ENCODE data around the gene ARSG. TPM values are rescaled to one million over a fixed set of nuclear protein-coding genes. Genes with fewer than 3 reads are reported as not detected.
A peak's percentile ranks its signal among the peaks of the same experiment; 100 is the strongest.

Gene ARSG
- total RNA-seq, 3 donors from 2014 or later, result 9.3 to 14.8 (median 9.5) TPM

DNA sequence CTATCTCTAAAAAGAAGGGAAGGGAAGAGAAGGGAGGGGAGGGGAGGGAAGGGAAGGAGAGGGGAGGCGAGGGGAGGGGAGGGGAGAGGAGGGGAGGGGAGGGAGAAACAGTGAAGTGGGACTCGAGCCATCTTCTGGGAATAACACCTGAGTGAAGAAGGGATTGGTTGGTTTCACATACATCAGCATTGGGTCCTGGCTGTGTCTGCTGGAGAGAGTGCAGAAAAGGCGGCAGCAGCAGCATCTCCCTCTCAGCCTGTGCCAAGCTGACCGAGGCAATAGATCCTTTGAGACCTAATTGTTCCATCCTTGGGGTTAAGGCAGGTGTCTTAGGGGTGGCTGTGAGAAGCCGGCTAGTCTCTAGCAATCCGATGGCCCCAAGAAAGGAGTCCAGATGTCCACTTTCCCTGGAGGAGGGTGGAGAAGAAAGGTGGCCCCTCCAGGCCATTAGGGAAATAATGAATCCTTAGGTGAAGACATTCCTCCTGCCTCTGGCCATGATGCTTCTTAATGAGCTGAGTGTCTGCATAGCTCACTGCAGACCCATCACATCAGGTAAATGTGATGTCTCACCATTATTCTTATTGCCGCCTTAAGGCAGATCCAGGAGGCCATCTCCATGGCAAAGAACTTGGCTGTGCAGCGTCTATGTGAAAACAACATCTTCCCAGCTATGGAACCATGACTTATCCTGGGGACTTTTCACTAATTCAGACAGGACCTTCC, 94.4 kb downstream of the ARSG start:
- Histone ChIP-seq H3K4me3 (no peak overlapping the region), H3K36me3 (no peaks in the 10 kb centered on the region), H3K4me1 (peaks cover 0 to 8% of the 10 kb centered on the region in 2 donors), H3K27me3 (no peaks in the 10 kb centered on the region), H3K9me3 (no peaks in the 10 kb centered on the region), H3K27ac (peak overlapping the region; percentile 67 to 75)
- intact Hi-C loops (cut with DNase I; ENCODE audit: low total_unique reads), result no loop called here
- DNase-seq (ENCODE audit: low spot score in 2 of 2), result no peak
- TF ChIP-seq POLR2AphosphoS5 (IDR thresholded peaks at IDR 0.05), result no peak
- no peak for TF ChIP-seq POLR2A (IDR thresholded peaks at IDR 0.05)
- TF ChIP-seq, protein P1, sequence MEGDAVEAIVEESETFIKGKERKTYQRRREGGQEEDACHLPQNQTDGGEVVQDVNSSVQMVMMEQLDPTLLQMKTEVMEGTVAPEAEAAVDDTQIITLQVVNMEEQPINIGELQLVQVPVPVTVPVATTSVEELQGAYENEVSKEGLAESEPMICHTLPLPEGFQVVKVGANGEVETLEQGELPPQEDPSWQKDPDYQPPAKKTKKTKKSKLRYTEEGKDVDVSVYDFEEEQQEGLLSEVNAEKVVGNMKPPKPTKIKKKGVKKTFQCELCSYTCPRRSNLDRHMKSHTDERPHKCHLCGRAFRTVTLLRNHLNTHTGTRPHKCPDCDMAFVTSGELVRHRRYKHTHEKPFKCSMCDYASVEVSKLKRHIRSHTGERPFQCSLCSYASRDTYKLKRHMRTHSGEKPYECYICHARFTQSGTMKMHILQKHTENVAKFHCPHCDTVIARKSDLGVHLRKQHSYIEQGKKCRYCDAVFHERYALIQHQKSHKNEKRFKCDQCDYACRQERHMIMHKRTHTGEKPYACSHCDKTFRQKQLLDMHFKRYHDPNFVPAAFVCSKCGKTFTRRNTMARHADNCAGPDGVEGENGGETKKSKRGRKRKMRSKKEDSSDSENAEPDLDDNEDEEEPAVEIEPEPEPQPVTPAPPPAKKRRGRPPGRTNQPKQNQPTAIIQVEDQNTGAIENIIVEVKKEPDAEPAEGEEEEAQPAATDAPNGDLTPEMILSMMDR (IDR thresholded peaks at IDR 0.05), result no peak

DNA sequence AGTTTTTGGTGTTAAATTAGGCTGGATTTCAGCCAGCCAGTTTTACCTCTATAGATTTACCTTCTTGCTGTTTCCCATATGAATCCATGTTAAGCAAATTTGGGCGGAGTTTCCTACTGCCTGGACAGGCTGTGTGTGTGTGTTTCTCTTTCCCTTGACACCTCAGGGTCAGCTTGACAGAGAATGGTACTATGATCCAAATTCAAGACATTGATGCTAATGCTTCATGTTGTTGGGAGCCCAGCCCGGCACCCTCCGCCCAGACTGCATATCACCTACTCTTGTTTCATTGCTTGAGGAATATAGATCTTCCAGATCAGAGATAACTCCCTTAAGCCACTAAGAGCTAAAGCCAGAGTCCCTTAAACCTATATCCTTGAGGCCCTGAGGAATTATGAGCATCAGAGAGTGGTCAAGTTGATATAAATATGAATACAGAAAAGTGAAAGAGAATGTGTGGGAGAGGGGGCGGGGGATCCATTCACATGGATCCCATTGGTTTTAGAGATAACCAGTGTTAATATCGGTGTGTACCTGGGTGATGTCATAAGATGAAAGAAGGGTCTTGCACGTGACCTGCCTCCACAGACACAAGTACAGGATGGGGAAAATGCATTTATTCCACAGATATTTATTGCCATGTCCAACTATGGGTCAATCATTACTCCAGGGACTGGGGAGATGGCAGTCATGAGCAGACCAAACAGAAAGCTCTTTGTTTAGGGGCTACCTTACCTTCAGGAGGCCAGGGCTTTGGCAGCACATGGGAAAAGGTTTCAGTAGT, 96.3 kb downstream of the ARSG start:
- Histone ChIP-seq H3K27ac (peak overlapping the region; percentile 68 to 69), H3K4me3 (no peak overlapping the region), H3K27me3 (no peaks in the 10 kb centered on the region), H3K9me3 (no peaks in the 10 kb centered on the region), H3K4me1 (peaks cover 0 to 8% of the 10 kb centered on the region in 2 donors), H3K36me3 (no peaks in the 10 kb centered on the region)
- TF ChIP-seq POLR2AphosphoS5 (IDR thresholded peaks at IDR 0.05), result no peak
- TF ChIP-seq POLR2A (IDR thresholded peaks at IDR 0.05), result no peak
- TF ChIP-seq, protein P1 (IDR thresholded peaks at IDR 0.05), result no peak
- no peak for DNase-seq (ENCODE audit: low spot score in 2 of 2)
- intact Hi-C loops (cut with DNase I; ENCODE audit: low total_unique reads), result no loop called here

DNA sequence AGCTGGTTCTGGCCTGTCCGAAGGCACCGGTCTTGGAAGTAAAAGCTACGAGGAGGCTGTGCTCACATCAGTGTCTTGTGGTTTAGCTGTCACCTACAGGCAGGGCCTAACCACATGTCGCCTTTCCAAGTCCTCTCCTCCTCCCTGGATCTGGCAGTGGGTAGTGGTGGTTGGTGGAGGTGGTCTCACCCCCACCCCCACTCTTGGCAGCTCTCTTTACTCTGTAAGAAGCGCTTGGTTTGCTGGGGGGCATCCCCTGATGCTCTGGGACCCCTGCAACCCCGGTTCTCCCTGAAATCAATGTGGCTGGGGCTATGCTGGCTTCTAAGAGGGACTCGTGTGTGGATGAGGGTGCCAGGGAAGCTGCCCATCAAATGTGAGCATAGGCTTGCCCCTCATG, 97.7 kb downstream of the ARSG start:
- TF ChIP-seq POLR2A (IDR thresholded peaks at IDR 0.05) (no peak), POLR2AphosphoS5 (IDR thresholded peaks at IDR 0.05) (no peak)
- TF ChIP-seq, protein P1 (IDR thresholded peaks at IDR 0.05), result no peak
- intact Hi-C loops (cut with DNase I; ENCODE audit: low total_unique reads), result no loop called here
- peaks cover 0 to 3% of the 10 kb centered on the region in 2 donors for H3K4me1 ChIP-seq
- H3K27me3 ChIP-seq, result no peaks in the 10 kb centered on the region
- no peaks in the 10 kb centered on the region for H3K9me3 ChIP-seq
- H3K4me3 ChIP-seq, result no peak overlapping the region
- H3K27ac ChIP-seq, result peak overlapping the region; percentile 41 to 48
- peak in 1 of 2 donors; percentile 48 for DNase-seq (ENCODE audit: low spot score in 2 of 2)
- H3K36me3 ChIP-seq, result no peaks in the 10 kb centered on the region

DNA sequence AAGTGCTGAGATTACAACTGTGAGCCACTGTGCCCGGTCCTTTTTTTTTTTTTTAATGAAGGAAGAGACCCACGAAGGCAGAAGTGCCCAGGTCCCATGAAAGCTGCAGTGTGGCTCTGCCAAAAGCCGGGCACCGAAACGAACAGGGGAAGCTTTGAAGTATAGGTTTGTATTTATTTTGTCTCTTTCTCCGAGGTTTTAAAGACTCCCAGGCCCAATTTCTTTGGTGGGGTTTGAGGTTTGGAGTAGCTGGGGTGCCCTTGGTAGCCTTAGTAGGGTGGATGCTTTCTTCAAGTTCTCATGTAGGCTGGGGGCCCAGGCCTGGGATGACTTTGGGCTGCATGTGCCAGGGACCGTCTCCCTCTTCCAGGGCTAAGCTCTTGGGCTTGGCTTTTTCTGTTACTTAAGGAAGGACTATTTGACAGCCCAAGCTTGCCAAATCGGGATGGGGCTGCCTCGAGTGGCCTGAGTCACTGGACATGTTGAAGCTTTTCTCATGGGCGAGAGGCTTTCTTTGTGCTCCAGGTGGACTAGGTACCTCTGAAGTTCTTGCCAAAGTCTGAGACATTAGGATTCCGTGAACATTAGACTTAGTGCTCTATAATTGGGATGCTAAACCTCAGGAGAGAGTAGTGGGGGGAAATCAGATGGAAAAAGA, 99.7 kb downstream of the ARSG start:
- H3K9me3 ChIP-seq, result peaks cover 9% of the 10 kb centered on the region in 2 donors
- peak overlapping the region; percentile 59 to 84 for H3K27ac ChIP-seq
- peak overlapping the region in 1 of 3 donors; percentile 31 for H3K4me3 ChIP-seq
- H3K27me3 ChIP-seq, result no peaks in the 10 kb centered on the region
- no peaks in the 10 kb centered on the region for H3K36me3 ChIP-seq
- no peak for DNase-seq (ENCODE audit: low spot score in 2 of 2)
- H3K4me1 ChIP-seq, result no peaks in the 10 kb centered on the region
- intact Hi-C loops (cut with DNase I; ENCODE audit: low total_unique reads), result no loop called here
- no peak for TF ChIP-seq POLR2A (IDR thresholded peaks at IDR 0.05)
- TF ChIP-seq POLR2AphosphoS5 (IDR thresholded peaks at IDR 0.05), result peak in 1 of 3 donors; percentile 57

DNA sequence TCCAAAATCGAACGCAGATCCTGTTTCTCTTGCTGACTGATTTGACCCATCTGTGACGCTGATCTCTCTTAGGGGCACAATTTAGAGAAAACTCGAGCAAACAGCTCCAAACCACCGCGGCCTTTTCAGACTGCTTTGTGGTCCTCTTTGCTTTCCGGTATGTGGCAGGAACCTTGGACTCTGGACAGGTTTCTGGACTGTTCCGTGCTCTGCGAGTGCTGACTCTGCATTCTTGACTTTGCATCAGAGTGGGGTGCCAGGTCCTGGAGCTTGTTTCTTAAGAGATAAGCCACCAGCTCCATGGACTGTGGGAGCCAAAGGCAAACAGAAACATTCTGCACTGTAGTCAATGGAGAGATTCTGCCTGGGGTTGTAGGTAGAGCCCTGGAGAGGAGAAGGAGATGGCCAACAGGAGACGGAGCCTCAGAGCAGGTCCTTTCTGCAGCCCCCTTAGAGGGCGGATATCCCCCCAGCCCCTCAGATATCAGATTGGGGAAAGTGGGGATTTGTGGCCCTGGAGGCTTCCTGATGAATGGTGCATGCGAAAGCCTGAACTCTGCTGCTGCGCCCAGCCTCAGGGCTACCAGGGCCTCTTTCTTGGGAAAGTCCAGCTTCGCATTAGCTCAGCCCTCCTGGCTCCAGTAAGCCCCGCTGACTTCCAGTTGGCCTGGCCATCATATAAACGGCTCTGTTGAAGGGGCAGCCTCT, 100.4 kb downstream of the ARSG start:
- H3K4me3 ChIP-seq, result peak overlapping the region in 1 of 3 donors; percentile 31
- H3K9me3 ChIP-seq, result peaks cover 9% of the 10 kb centered on the region in 2 donors
- TF ChIP-seq POLR2AphosphoS5 (IDR thresholded peaks at IDR 0.05) (no peak), POLR2A (IDR thresholded peaks at IDR 0.05) (no peak)
- TF ChIP-seq, protein P1 (IDR thresholded peaks at IDR 0.05), result no peak
- no peaks in the 10 kb centered on the region for H3K36me3 ChIP-seq
- peak overlapping the region; percentile 59 to 84 for H3K27ac ChIP-seq
- DNase-seq (ENCODE audit: low spot score in 2 of 2), result no peak
- intact Hi-C loops (cut with DNase I; ENCODE audit: low total_unique reads), result no loop called here
- H3K4me1 ChIP-seq, result no peaks in the 10 kb centered on the region
- H3K27me3 ChIP-seq, result no peaks in the 10 kb centered on the region
